Hepatocyte (in vitro differentiated cells): ENCODE results near the gene NPAS4. TPM values are rescaled to one million over a fixed set of nuclear protein-coding genes. Genes with fewer than 3 reads are reported as not detected.

ENCODE experiments used
- DNase-seq: peaks from one replicate; pipeline ENCODE4 v3.0.0-alpha.2; 2016; ENCODE audit warnings: low spot score
- H2AFZ ChIP-seq: fragments of 200-600 bp; sonication (generic); 2 replicates; pipeline ENCODE4 v1.6.0; 2016; ENCODE audit warnings: antibody characterized with exemption, mild to moderate bottlenecking
- H3K27ac ChIP-seq: fragments of 200-600 bp; sonication (generic); 2 replicates; pipeline ENCODE4 v1.5.1; 2016; ENCODE audit warnings: mild to moderate bottlenecking
- H3K27me3 ChIP-seq: fragments of 200-600 bp; sonication (generic); 2 replicates; pipeline ENCODE4 v1.6.1; 2016
- H3K36me3 ChIP-seq: fragments of 200-600 bp; sonication (generic); replicated peaks from 2 replicates; pipeline ENCODE4 v1.5.1; 2016; ENCODE audit warnings: low read depth; ENCODE audit not compliant: insufficient read depth
- H3K4me1 ChIP-seq: fragments of 200-600 bp; sonication (generic); 2 replicates; pipeline ENCODE4 v1.5.1; 2016; ENCODE audit warnings: mild to moderate bottlenecking, moderate library complexity; ENCODE audit not compliant: insufficient read depth
- H3K4me2 ChIP-seq: fragments of 200-600 bp; sonication (generic); 2 replicates; pipeline ENCODE4 v1.6.0; 2016
- H3K4me3 ChIP-seq: fragments of 200-600 bp; sonication (generic); 2 replicates; pipeline ENCODE4 v1.5.1; 2016; ENCODE audit warnings: mild to moderate bottlenecking
- H3K79me2 ChIP-seq: fragments of 200-600 bp; sonication (generic); 2 replicates; pipeline ENCODE4 v1.6.0; 2017; ENCODE audit warnings: mild to moderate bottlenecking
- H3K9me2 ChIP-seq: fragments of 200-600 bp; sonication (generic); replicated peaks from 2 replicates; pipeline ENCODE4 v1.6.0; 2017; ENCODE audit warnings: mild to moderate bottlenecking; ENCODE audit not compliant: insufficient read depth
- H3K9me3 ChIP-seq: fragments of 200-600 bp; sonication (generic); 2 replicates; pipeline ENCODE4 v1.5.1; 2016; ENCODE audit warnings: low read depth, mild to moderate bottlenecking
- H4K20me1 ChIP-seq: fragments of 200-600 bp; sonication (generic); 2 replicates; pipeline ENCODE4 v1.6.0; 2016; ENCODE audit warnings: mild to moderate bottlenecking; ENCODE audit not compliant: insufficient read depth, poor library complexity, severe bottlenecking
- EZH2 ChIP-seq: fragments of 200-600 bp; sonication (generic); IDR thresholded peaks from 2 replicates; pipeline ENCODE4 v1.6.1; 2016; ENCODE audit warnings: antibody characterized with exemption, mild to moderate bottlenecking, borderline replicate concordance
- EZH2phosphoT487 ChIP-seq: fragments of 200-600 bp; sonication (generic); IDR thresholded peaks from one replicate; pipeline ENCODE4 v1.6.1; 2018; ENCODE audit warnings: antibody characterized with exemption, mild to moderate bottlenecking, low read depth, moderate library complexity; ENCODE audit not compliant: unreplicated experiment, severe bottlenecking
- WGBS: methylation state at CpG from one replicate; pipeline ENCODE4 v1.1.6; 2016; ENCODE audit warnings: low lambda C conversion rate; ENCODE audit errors: missing lambda C conversion rate; 5-methylcytosine and 5-hydroxymethylcytosine counted together
- polyA plus RNA-seq: library from polyadenylated mRNA; unstranded; fragments of >200 nt; fragmentation: Nextera tagmentation; extraction: Ambion mirVana; gene quantifications from 2 replicates; pipeline ENCODE4 v1.2.1, GENCODE V29; 2016
- total RNA-seq: library from RNA; depleted of rRNA; stranded (reverse); fragments of >200 nt; gene quantifications from 2 replicates; pipeline ENCODE4 v1.2.3, GENCODE V29; 2014
- TF ChIP-seq, protein P1 (sequence below): fragments of 200-600 bp; sonication (generic); IDR thresholded peaks from 2 replicates; pipeline ENCODE4 v1.5.1; 2016; ENCODE audit warnings: antibody characterized with exemption, mild to moderate bottlenecking; ENCODE audit not compliant: poor library complexity

NPAS4 gene
- total and polyA plus RNA-seq, 2 experiments from 2014 or later: 0.31 TPM; not detected in 1

DNA sequence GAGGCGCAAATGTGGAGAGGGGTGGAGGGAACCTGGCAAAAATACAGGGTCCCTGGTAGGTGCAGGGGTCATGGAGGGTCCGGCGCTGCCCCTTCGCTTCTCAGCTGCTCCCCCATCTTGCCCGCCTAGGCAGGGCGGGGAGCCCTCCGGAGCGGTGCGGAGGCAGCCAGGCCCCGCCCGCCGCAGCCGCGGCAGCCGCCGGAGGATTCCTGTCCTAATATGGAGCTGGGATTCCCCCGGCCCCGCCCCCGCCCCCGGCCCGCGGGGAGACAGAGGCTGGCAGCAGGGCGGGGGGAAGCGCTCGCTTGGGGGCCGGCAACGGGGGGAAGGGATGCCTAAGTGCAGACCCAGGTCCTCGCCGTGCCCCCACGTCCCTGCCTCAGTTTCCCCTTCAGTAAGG lies 1.0 kb upstream of the NPAS4 start:
- Histone ChIP-seq H3K9me2 (no peaks in the 10 kb centered on the region), H3K36me3 (no peaks in the 10 kb centered on the region), H4K20me1 (no peaks in the 10 kb centered on the region), H3K27me3 (peaks cover 38% of the 10 kb centered on the region), H3K27ac (no peak overlapping the region), H3K4me3 (no peak overlapping the region), H3K4me1 (no peaks in the 10 kb centered on the region), H3K4me2 (no peak overlapping the region), H3K9me3 (no peaks in the 10 kb centered on the region), H3K79me2 (no peaks in the 10 kb centered on the region), H2AFZ (no peak overlapping the region)
- no peak for TF ChIP-seq EZH2
- DNase-seq: no peak
- 3% methylated on average over 15 of the region's 30 CpGs for WGBS

GRCh38 chr11:66421492-66422205 lies 814 bp downstream of the NPAS4 start:
- Histone ChIP-seq H2AFZ (no peak overlapping the region), H3K9me2 (no peaks in the 10 kb centered on the region), H3K27me3 (peaks cover 29% of the 10 kb centered on the region), H3K4me3 (no peak overlapping the region), H3K27ac (no peak overlapping the region), H3K9me3 (no peaks in the 10 kb centered on the region), H3K79me2 (no peaks in the 10 kb centered on the region), H4K20me1 (no peaks in the 10 kb centered on the region), H3K4me2 (no peak overlapping the region), H3K36me3 (no peaks in the 10 kb centered on the region), H3K4me1 (no peaks in the 10 kb centered on the region)
- WGBS: 17% methylated on average over 38 of the region's 38 CpGs
- TF ChIP-seq EZH2: no peak
- TF ChIP-seq, protein P1, sequence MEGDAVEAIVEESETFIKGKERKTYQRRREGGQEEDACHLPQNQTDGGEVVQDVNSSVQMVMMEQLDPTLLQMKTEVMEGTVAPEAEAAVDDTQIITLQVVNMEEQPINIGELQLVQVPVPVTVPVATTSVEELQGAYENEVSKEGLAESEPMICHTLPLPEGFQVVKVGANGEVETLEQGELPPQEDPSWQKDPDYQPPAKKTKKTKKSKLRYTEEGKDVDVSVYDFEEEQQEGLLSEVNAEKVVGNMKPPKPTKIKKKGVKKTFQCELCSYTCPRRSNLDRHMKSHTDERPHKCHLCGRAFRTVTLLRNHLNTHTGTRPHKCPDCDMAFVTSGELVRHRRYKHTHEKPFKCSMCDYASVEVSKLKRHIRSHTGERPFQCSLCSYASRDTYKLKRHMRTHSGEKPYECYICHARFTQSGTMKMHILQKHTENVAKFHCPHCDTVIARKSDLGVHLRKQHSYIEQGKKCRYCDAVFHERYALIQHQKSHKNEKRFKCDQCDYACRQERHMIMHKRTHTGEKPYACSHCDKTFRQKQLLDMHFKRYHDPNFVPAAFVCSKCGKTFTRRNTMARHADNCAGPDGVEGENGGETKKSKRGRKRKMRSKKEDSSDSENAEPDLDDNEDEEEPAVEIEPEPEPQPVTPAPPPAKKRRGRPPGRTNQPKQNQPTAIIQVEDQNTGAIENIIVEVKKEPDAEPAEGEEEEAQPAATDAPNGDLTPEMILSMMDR: no peak
- no peak for TF ChIP-seq EZH2phosphoT487
- DNase-seq: peak; percentile 97

DNA sequence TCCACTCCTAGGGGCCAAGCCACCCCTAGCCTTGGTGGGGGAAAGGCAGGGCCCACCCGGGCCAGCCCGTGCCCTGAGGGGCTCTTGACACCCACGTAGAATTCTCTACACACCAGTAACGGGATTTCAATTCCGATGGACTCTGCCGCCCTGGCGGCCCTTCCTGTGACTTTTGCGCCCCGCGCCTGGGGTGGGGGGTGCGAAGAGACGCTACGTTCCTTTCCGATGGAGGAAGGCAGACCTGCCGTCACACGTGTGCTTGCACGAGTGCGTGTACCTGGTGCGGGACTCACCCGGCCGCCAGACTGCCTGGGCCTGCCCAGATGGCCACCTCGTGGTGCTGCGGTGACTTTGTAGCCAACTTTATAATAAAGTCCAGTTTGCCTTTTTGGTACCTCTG lies 5.5 kb downstream of the NPAS4 start:
- 91% methylated on average over 23 of the region's 23 CpGs for WGBS
- H3K9me3 ChIP-seq: no peaks in the 10 kb centered on the region
- TF ChIP-seq, protein P1: no peak
- TF ChIP-seq EZH2 (no peak), EZH2phosphoT487 (no peak)
- no peaks in the 10 kb centered on the region for H4K20me1 ChIP-seq
- H3K27ac ChIP-seq: no peak overlapping the region
- peaks cover under 1% of the 10 kb centered on the region for H3K27me3 ChIP-seq
- H3K4me3 ChIP-seq: no peak overlapping the region
- no peak overlapping the region for H2AFZ ChIP-seq
- H3K4me2 ChIP-seq: no peak overlapping the region
- H3K36me3 ChIP-seq: no peaks in the 10 kb centered on the region
- DNase-seq: no peak
- no peaks in the 10 kb centered on the region for H3K4me1 ChIP-seq
- H3K79me2 ChIP-seq: no peaks in the 10 kb centered on the region
- no peaks in the 10 kb centered on the region for H3K9me2 ChIP-seq

DNA sequence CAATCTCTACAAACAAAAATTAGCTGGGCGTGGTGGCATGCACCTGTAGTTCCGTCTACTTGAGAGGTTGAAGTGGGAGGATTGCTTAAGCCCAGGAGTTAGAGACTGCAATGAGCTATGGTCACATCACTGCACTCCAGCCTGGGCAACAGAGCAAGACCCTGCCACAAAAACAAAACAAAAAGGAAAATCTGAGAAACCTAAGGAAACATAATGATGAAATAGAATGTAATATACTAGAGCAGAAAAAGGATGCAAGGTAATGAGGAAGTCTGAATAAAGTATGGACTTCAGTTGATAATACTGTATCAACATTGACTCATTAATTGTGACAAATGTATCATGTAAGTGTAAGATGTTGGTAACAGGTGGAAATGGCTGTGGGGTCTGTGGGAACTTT lies 8.1 kb downstream of the NPAS4 start:
- WGBS: 100% methylated on average over 2 of the region's 2 CpGs
- TF ChIP-seq EZH2phosphoT487 (no peak), EZH2 (no peak)
- TF ChIP-seq, protein P1: no peak

More for the DNA sequence above, 8.1 kb downstream of the NPAS4 start:
- Histone ChIP-seq H3K9me2 (no peaks in the 10 kb centered on the region), H3K4me1 (no peaks in the 10 kb centered on the region), H2AFZ (no peak overlapping the region), H4K20me1 (no peaks in the 10 kb centered on the region), H3K9me3 (no peaks in the 10 kb centered on the region), H3K4me3 (no peak overlapping the region), H3K27me3 (no peaks in the 10 kb centered on the region), H3K4me2 (no peak overlapping the region), H3K36me3 (no peaks in the 10 kb centered on the region), H3K27ac (no peak overlapping the region), H3K79me2 (no peaks in the 10 kb centered on the region)
- no peak for DNase-seq
